Kasumi-1 (cell line): ENCODE data around the gene TPSG1.
"Not testable (repeated sequence)": the region's sequence is repeated elsewhere in the genome, so short reads cannot be mapped to it uniquely, and the experiment has no call there.

Source experiments
- DNase-seq, 2 experiments: peaks; one replicate each; lab custom pipeline; 2025; lab: John Stamatoyannopoulos, UW

Gene TPSG1

GRCh38 chr16:1230471-1231212 is 5.6 kb upstream of the TPSG1 start:
- not testable (repeated sequence) for DNase-seq

- DNase-seq: not testable (repeated sequence)
These were observed 5.0 kb upstream of the TPSG1 start, which contains the start of gene TPSB2 for GRCh38 chr16:1230084-1230470. TPSB2 (minus strand) TSS chr16:1230184; CDS start chr16:1229951, 233 bp downstream.

- DNase-seq: not testable (repeated sequence)
These were observed 4.4 kb upstream of the TPSG1 start for GRCh38 chr16:1229476-1229875.

- not testable (repeated sequence) for DNase-seq
These were observed 3.2 kb upstream of the TPSG1 start for GRCh38 chr16:1228227-1228626.

GRCh38 chr16:1226692-1227091 is 1.6 kb upstream of the TPSG1 start:
- DNase-seq: not testable (repeated sequence)

GRCh38 chr16:1225728-1226311 is 752 bp upstream of the TPSG1 start:
- DNase-seq: not testable (repeated sequence)

- no peak for DNase-seq
These were observed 510 bp downstream of the TPSG1 start for GRCh38 chr16:1224558-1224957.

GRCh38 chr16:1223355-1224214 is 1.5 kb downstream of the TPSG1 start:
- no peak for DNase-seq

- DNase-seq: no peak
These were observed 2.3 kb downstream of the TPSG1 start for GRCh38 chr16:1222553-1223354.

- DNase-seq: no peak
These were observed 3.2 kb downstream of the TPSG1 start for GRCh38 chr16:1221628-1222552.

- no peak for DNase-seq
These were observed 4.0 kb downstream of the TPSG1 start for GRCh38 chr16:1220841-1221627.

GRCh38 chr16:1220098-1220728 is 4.9 kb downstream of the TPSG1 start:
- DNase-seq: no peak

GRCh38 chr16:1218930-1219611 is 6.0 kb downstream of the TPSG1 start:
- no peak for DNase-seq

GRCh38 chr16:1218061-1218929 is 6.8 kb downstream of the TPSG1 start:
- no peak for DNase-seq

GRCh38 chr16:1217526-1217925 is 7.5 kb downstream of the TPSG1 start:
- DNase-seq: no peak

- DNase-seq: no peak
These were observed 8.2 kb downstream of the TPSG1 start for GRCh38 chr16:1216681-1217400.

GRCh38 chr16:1216296-1216619 is 8.8 kb downstream of the TPSG1 start:
- DNase-seq: no peak
